Activated B cell treated with CpG ODN at 0.5 μM for 24 hours (primary cell): ENCODE data around the gene CYSTM1. TPM values are rescaled to one million over a fixed set of nuclear protein-coding genes. Genes with fewer than 3 reads are reported as not detected.

Experiments used
- ATAC-seq: fragments of 200-7000 bp; cut with Tn5 transposase; one replicate; pipeline ENCODE4 v1.10.0; 2021; ENCODE audit warnings: low read depth, mild to moderate bottlenecking, moderate library complexity
- CTCF ChIA-PET: fragments of 350-600 bp; sonication (Branson Sonifier 250); formaldehyde crosslinking; loops from one replicate; lab custom pipeline; 2021; ENCODE audit warnings: antibody characterized with exemption; lab: Charles Lee
- POLR2A ChIA-PET: fragments of 350-600 bp; sonication (Branson Sonifier 250); formaldehyde crosslinking; loops from one replicate; lab custom pipeline; 2021; ENCODE audit warnings: antibody characterized with exemption; lab: Charles Lee
- DNase-seq: peaks from one replicate; pipeline ENCODE4 v3.0.0; 2022
- H3K27ac Mint-ChIP-seq: one replicate; pipeline ENCODE4 v1.8.0; 2020; ENCODE audit warnings: mixed read lengths
- H3K27me3 Mint-ChIP-seq: one replicate; pipeline ENCODE4 v1.8.0; 2021; ENCODE audit warnings: mixed read lengths
- H3K36me3 Mint-ChIP-seq: one replicate; pipeline ENCODE4 v1.8.0; 2021; ENCODE audit warnings: low read depth, mixed read lengths
- H3K4me1 Mint-ChIP-seq: one replicate; pipeline ENCODE4 v1.8.0; 2021; ENCODE audit warnings: mixed read lengths
- H3K4me3 Mint-ChIP-seq: one replicate; pipeline ENCODE4 v1.8.0; 2020; ENCODE audit warnings: mild to moderate bottlenecking, mixed read lengths
- H3K9me3 Mint-ChIP-seq: one replicate; pipeline ENCODE4 v1.8.0; 2020; ENCODE audit warnings: mixed read lengths
- CTCF ChIP-seq: fragments of 200-600 bp; IDR thresholded peaks from one replicate; pipeline ENCODE4 v1.8.0; 2022; ENCODE audit warnings: antibody characterized with exemption, mild to moderate bottlenecking
- intact Hi-C: fragments of 100-400 bp; cut with micrococcal nuclease; formaldehyde crosslinking; loops from one replicate; pipeline ENCODE4 v1.15.1; 2024
- total RNA-seq: library from RNA; stranded (reverse); gene quantifications from 2 replicates; pipeline ENCODE4 v1.2.3, GENCODE V29; 2022

Gene CYSTM1
- total RNA-seq, 1 donor from 2014 or later = 20.1 TPM

DNA sequence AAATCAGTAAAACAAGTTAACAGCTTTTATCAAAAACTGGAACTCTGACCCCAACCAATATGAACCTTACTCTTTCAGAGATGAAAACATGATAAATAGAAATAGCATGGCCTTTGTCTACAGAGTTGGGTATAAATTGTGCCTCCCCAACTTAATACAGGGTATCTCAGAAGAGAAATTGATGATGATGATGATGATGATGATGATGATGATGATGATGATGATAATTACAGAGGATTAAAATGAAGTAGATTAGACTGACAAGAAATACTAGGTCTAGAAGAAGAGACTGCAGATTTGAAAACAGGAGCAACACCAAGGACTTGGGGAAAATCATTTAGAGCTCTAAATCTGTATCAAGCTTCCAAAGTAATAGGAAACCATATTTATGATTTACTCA is 100.8 kb downstream of the CYSTM1 start:
- POLR2A ChIA-PET = no interaction called here
- no peak for DNase-seq
- Mint-ChIP-seq H3K4me3 (no peak overlapping the region), H3K27me3 (no peaks in the 10 kb centered on the region), H3K4me1 (no peaks in the 10 kb centered on the region), H3K36me3 (peaks cover 32% of the 10 kb centered on the region), H3K9me3 (peaks cover 2% of the 10 kb centered on the region), H3K27ac (no peak overlapping the region)
- no peak for ATAC-seq
- CTCF ChIA-PET = no interaction called here
- no peak for TF ChIP-seq CTCF
- intact Hi-C loops = no loop called here

- TF ChIP-seq CTCF = no peak
- peaks cover 27% of the 10 kb centered on the region for H3K4me1 Mint-ChIP-seq
- intact Hi-C loops = loop anchor here (5.0 kb wide), 1 partner anchor 35 kb away; no protein-coding TSS in a partner anchor
These were observed 107.3 kb downstream of the CYSTM1 start for GRCh38 chr5:140282266-140282665.

GRCh38 chr5:140284013-140284412 is 109.0 kb downstream of the CYSTM1 start:
- intact Hi-C loops = loop anchor here (1.0 to 5.0 kb wide), 2 partner anchors 19 to 37 kb away; partner anchors contain the start of gene PFDN1
- Mint-ChIP-seq H3K27me3 (no peaks in the 10 kb centered on the region), H3K27ac (peak overlapping the region; percentile 85), H3K4me1 (peaks cover 27% of the 10 kb centered on the region), H3K36me3 (peaks cover 10% of the 10 kb centered on the region), H3K4me3 (peak overlapping the region; percentile 79), H3K9me3 (no peaks in the 10 kb centered on the region)
- no peak for ATAC-seq
- no peak for DNase-seq
- CTCF ChIA-PET = interaction anchor here (0.6 kb wide), 1 partner anchor 63 kb away, joined by 3 read pairs; the partner anchor contains the start of gene HBEGF
- no peak for TF ChIP-seq CTCF
- POLR2A ChIA-PET = no interaction called here

More at GRCh38 chr5:140282266-140282665, 107.3 kb downstream of the CYSTM1 start:
- ChIA-PET POLR2A (interaction anchor here (0.7 kb wide), 1 partner anchor 365 kb away, joined by 3 read pairs; the partner anchor contains the start of genes IK and NDUFA2), CTCF (interaction anchor here (0.7 kb wide), 1 partner anchor 250 kb away, joined by 3 read pairs; no protein-coding TSS in a partner anchor)
- Mint-ChIP-seq H3K27ac (no peak overlapping the region), H3K4me3 (no peak overlapping the region), H3K36me3 (peaks cover 17% of the 10 kb centered on the region), H3K9me3 (peaks cover 2% of the 10 kb centered on the region), H3K27me3 (no peaks in the 10 kb centered on the region)
- DNase-seq (no peak), ATAC-seq (no peak)

- Mint-ChIP-seq H3K9me3 (no peaks in the 10 kb centered on the region), H3K27me3 (no peaks in the 10 kb centered on the region), H3K4me1 (peaks cover 27% of the 10 kb centered on the region), H3K36me3 (peaks cover 5% of the 10 kb centered on the region), H3K4me3 (no peak overlapping the region), H3K27ac (no peak overlapping the region)
- DNase-seq (no peak), ATAC-seq (no peak)
- no peak for TF ChIP-seq CTCF
- intact Hi-C loops = no loop called here
- POLR2A ChIA-PET = interaction anchor here (0.6 kb wide), 1 partner anchor 507 kb away, joined by 6 read pairs; no protein-coding TSS in a partner anchor
- CTCF ChIA-PET = no interaction called here
These were observed 111.4 kb downstream of the CYSTM1 start for GRCh38 chr5:140286424-140286823.

DNA sequence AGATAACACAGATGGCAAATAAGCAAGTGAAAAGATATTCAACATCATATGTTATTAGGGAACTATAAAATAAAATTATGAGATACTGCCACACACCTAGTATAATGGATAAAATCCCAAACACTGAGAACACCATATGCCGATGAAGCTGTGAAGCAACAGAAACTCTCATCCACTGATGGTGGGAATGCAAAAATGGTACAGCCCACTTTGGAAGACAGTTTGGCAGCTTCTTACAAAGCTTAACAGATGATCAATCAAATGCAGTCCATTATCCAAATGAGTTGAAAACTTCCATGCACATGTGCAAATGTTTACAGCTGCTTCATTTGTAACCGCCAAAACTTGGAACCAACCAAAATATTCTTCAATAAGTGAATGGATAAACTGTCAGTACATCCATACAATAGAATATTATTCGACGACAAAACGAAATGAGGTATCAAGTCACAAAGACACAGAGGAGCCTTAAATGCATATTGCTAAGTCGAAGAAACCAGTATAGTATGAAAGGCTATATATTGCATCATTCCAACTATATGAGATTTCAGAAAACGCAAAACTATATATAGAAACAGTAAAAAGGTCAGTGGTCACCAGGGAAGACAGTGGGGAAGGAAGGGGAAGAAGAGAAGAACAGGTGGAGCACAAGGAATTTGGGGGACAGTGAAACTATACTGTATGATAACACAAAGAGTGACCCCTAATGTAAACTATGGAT is 113.0 kb downstream of the CYSTM1 start:
- Mint-ChIP-seq H3K27me3 (no peaks in the 10 kb centered on the region), H3K36me3 (peaks cover 5% of the 10 kb centered on the region), H3K4me1 (peaks cover 20% of the 10 kb centered on the region), H3K4me3 (no peak overlapping the region), H3K9me3 (no peaks in the 10 kb centered on the region), H3K27ac (no peak overlapping the region)
- intact Hi-C loops = no loop called here
- ChIA-PET CTCF (no interaction called here), POLR2A (no interaction called here)
- ATAC-seq = no peak
- TF ChIP-seq CTCF = no peak
- no peak for DNase-seq
